Skeletal muscle tissue (tissue), 4 donors: ENCODE results near the gene AMPD2. TPM values are rescaled to one million over a fixed set of nuclear protein-coding genes. Genes with fewer than 3 reads are reported as not detected.

ENCODE experiments used
- H3K27ac ChIP-seq: one replicate; pipeline ENCODE4 v1.7.0; 2013; ENCODE audit warnings: mild to moderate bottlenecking, low read depth, low read length, inconsistent platforms
- H3K27me3 ChIP-seq, 3 donors: one replicate each; pipeline ENCODE4 v1.7.0; 2013; ENCODE audit warnings: low read length in 3 of 3; ENCODE audit not compliant: control insufficient read depth in 3 of 3, insufficient read depth in 3 of 3
- H3K36me3 ChIP-seq, 3 donors: one replicate each; pipeline ENCODE4 v1.7.0; 2013; ENCODE audit warnings: low read length in 3 of 3; ENCODE audit not compliant: control insufficient read depth in 3 of 3, insufficient read depth in 3 of 3
- H3K4me1 ChIP-seq, 3 donors: one replicate each; pipeline ENCODE4 v1.7.0; 2013; ENCODE audit warnings: low read length in 3 of 3, mild to moderate bottlenecking in 3 of 3; ENCODE audit not compliant: control insufficient read depth in 3 of 3, insufficient read depth in 3 of 3
- H3K4me3 ChIP-seq, 3 donors: one replicate each; pipeline ENCODE4 v1.7.0; 2013; ENCODE audit warnings: low read length in 3 of 3
- H3K9ac ChIP-seq, 3 donors: one replicate each; pipeline ENCODE4 v1.7.0; 2013; ENCODE audit warnings: low read length in 3 of 3, mild to moderate bottlenecking in 3 of 3, moderate library complexity in 2 of 3, low read depth in 1 of 3
- H3K9me3 ChIP-seq, 3 donors: one replicate each; pipeline ENCODE4 v1.7.0; 2013; ENCODE audit warnings: low read length in 3 of 3; ENCODE audit not compliant: control insufficient read depth in 3 of 3
- total RNA-seq: library from RNA; depleted of rRNA; stranded (reverse); fragments of >200 nt; gene quantifications from one replicate; pipeline ENCODE4 v1.2.3, GENCODE V29; 2014
- donor health status: Osteomylitis.

AMPD2 gene
- total RNA-seq, 1 donor from 2014 or later: 34.4 TPM

- no peak overlapping the region for H3K27ac ChIP-seq
- H3K27me3 ChIP-seq: no peaks in the 10 kb centered on the region
- H3K4me1 ChIP-seq: no peaks in the 10 kb centered on the region
- H3K36me3 ChIP-seq: peaks cover 6 to 35% (median 27%) of the 10 kb centered on the region in 3 donors
- no peak overlapping the region for H3K4me3 ChIP-seq
- H3K9me3 ChIP-seq: no peaks in the 10 kb centered on the region
- H3K9ac ChIP-seq: no peak overlapping the region
Measured at GRCh38 chr1:109592916-109593315, 26.7 kb upstream of the AMPD2 start.

GRCh38 chr1:109595531-109595930 lies 24.1 kb upstream of the AMPD2 start:
- Histone ChIP-seq H3K4me3 (no peak overlapping the region), H3K27me3 (no peaks in the 10 kb centered on the region), H3K9ac (no peak overlapping the region), H3K27ac (no peak overlapping the region), H3K9me3 (no peaks in the 10 kb centered on the region), H3K36me3 (peaks cover 6 to 29% (median 26%) of the 10 kb centered on the region in 3 donors), H3K4me1 (no peaks in the 10 kb centered on the region)

- Histone ChIP-seq H3K4me3 (no peak overlapping the region), H3K9me3 (no peaks in the 10 kb centered on the region), H3K9ac (no peak overlapping the region), H3K27me3 (no peaks in the 10 kb centered on the region), H3K27ac (no peak overlapping the region), H3K36me3 (peaks cover 0 to 17% (median 9%) of the 10 kb centered on the region in 3 donors), H3K4me1 (no peaks in the 10 kb centered on the region)
Measured at GRCh38 chr1:109598156-109598555, 21.5 kb upstream of the AMPD2 start.

- Histone ChIP-seq H3K27me3 (no peaks in the 10 kb centered on the region), H3K4me3 (no peak overlapping the region), H3K9ac (no peak overlapping the region), H3K36me3 (peaks cover 0 to 12% (median 5%) of the 10 kb centered on the region in 3 donors), H3K9me3 (no peaks in the 10 kb centered on the region), H3K4me1 (no peaks in the 10 kb centered on the region), H3K27ac (no peak overlapping the region)
Measured at GRCh38 chr1:109598655-109599054, 21.0 kb upstream of the AMPD2 start.

- H3K27ac ChIP-seq: no peak overlapping the region
- no peaks in the 10 kb centered on the region for H3K9me3 ChIP-seq
- no peak overlapping the region for H3K9ac ChIP-seq
- H3K27me3 ChIP-seq: no peaks in the 10 kb centered on the region
- H3K4me1 ChIP-seq: no peaks in the 10 kb centered on the region
- H3K36me3 ChIP-seq: peaks cover 0 to 9% (median 4%) of the 10 kb centered on the region in 3 donors
- no peak overlapping the region for H3K4me3 ChIP-seq
Measured at GRCh38 chr1:109603229-109603628, 16.4 kb upstream of the AMPD2 start.

- Histone ChIP-seq H3K9ac (no peak overlapping the region), H3K4me3 (no peak overlapping the region), H3K36me3 (no peaks in the 10 kb centered on the region)
Measured at GRCh38 chr1:109605381-109605780, 14.3 kb upstream of the AMPD2 start.

GRCh38 chr1:109609881-109610280 lies 9.8 kb upstream of the AMPD2 start:
- Histone ChIP-seq H3K4me3 (no peak overlapping the region), H3K9ac (no peak overlapping the region), H3K27me3 (no peaks in the 10 kb centered on the region), H3K27ac (no peak overlapping the region), H3K4me1 (no peaks in the 10 kb centered on the region), H3K36me3 (no peaks in the 10 kb centered on the region), H3K9me3 (no peaks in the 10 kb centered on the region)

More at GRCh38 chr1:109605381-109605780, 14.3 kb upstream of the AMPD2 start:
- H3K27ac ChIP-seq: no peak overlapping the region
- H3K27me3 ChIP-seq: no peaks in the 10 kb centered on the region
- no peaks in the 10 kb centered on the region for H3K9me3 ChIP-seq
- no peaks in the 10 kb centered on the region for H3K4me1 ChIP-seq

GRCh38 chr1:109610609-109611307 lies 8.9 kb upstream of the AMPD2 start:
- Histone ChIP-seq H3K9me3 (no peaks in the 10 kb centered on the region), H3K36me3 (no peaks in the 10 kb centered on the region), H3K9ac (no peak overlapping the region), H3K4me1 (no peaks in the 10 kb centered on the region), H3K27ac (no peak overlapping the region), H3K27me3 (no peaks in the 10 kb centered on the region), H3K4me3 (no peak overlapping the region)

GRCh38 chr1:109611308-109611990 lies 8.2 kb upstream of the AMPD2 start:
- Histone ChIP-seq H3K4me3 (no peak overlapping the region), H3K4me1 (no peaks in the 10 kb centered on the region), H3K9ac (no peak overlapping the region), H3K36me3 (no peaks in the 10 kb centered on the region), H3K27ac (no peak overlapping the region), H3K9me3 (no peaks in the 10 kb centered on the region), H3K27me3 (no peaks in the 10 kb centered on the region)

GRCh38 chr1:109613361-109614147 lies 6.1 kb upstream of the AMPD2 start:
- Histone ChIP-seq H3K4me3 (no peak overlapping the region), H3K36me3 (no peaks in the 10 kb centered on the region), H3K4me1 (no peaks in the 10 kb centered on the region), H3K27ac (no peak overlapping the region), H3K9ac (no peak overlapping the region), H3K9me3 (no peaks in the 10 kb centered on the region), H3K27me3 (no peaks in the 10 kb centered on the region)
